NCI-H774 (cell line): ENCODE data around the gene C4BPA.

Source experiments
- DNase-seq: peaks from one replicate; lab custom pipeline; 2025; lab: John Stamatoyannopoulos, UW

C4BPA gene

GRCh38 chr1:207103892-207104373 lies at the start of gene C4BPA:
TSS of gene C4BPA (plus strand) at chr1:207104233. CDS start at chr1:207113026, 8,793 bp downstream.
- no peak for DNase-seq

- DNase-seq, result no peak
These were observed 49.5 kb upstream of the C4BPA start for GRCh38 chr1:207054491-207054890.

- DNase-seq, result no peak
These were observed 48.5 kb upstream of the C4BPA start for GRCh38 chr1:207055386-207056001.

DNA sequence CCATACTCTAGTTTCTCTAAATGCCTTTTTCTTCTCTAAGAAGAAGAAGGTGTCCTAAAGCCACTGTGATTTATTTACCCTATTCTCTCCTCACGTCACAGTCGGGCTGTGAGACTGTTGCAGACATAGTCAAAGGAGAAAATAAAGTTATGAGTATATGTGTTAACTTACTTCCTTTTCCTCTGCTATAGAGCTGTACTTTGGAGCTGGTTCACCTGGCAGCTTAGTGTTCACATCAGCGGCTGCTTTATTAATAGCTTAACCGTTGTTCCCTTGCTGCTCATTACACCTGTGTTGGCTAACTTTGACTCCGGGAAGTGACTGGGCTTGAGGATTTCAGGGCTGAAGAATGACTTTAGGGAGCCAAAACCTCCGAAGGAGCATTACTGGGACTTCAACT lies 47.4 kb upstream of the C4BPA start:
- DNase-seq, result no peak

GRCh38 chr1:207058252-207058651 lies 45.8 kb upstream of the C4BPA start:
- no peak for DNase-seq

- DNase-seq, result no peak
These were observed 44.9 kb upstream of the C4BPA start for GRCh38 chr1:207058878-207059867.

DNA sequence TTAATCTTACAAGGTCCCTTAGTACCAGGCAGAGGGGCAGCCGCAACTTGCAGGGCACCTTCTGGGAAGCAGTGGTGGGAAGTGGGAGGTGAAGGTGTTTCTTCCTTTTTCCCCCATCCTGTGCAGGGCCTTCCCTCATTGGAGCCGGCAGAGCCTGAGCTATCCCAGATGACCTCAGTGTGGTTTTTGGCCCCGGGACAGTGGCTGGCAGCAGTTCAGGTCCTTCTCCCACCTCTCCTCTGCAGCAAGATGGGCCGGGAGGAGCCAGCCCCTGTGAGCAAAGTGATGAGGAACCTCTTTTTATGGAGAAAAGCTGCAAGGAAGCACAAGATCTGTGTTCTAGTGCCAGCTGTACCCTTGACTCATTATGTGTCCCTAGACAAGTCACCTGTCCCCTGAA lies 44.2 kb upstream of the C4BPA start:
- no peak for DNase-seq

GRCh38 chr1:207060596-207060995 lies 43.4 kb upstream of the C4BPA start:
- DNase-seq, result no peak

DNA sequence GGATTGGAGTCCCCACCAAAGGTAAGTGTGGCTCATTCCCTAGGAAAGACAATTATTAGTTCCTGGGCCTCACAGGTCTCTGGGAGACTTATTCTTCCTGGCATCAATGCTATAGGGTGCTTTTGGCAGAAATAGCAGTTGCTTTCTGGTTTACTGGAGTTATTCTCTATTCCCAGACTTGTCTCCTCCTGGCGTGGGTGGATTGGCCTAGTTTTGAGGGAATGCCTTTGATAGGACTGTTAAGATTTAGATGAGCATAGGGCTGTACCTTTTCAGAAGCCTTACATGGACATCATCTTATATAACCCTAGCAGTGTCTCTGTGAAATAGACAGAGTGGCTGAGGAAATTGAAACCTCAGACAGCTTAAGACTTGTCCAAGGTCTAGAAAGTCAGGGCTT lies 42.0 kb upstream of the C4BPA start:
- DNase-seq, result no peak

GRCh38 chr1:207063014-207063413 lies 41.0 kb upstream of the C4BPA start:
- no peak for DNase-seq

GRCh38 chr1:207064561-207064960 lies 39.5 kb upstream of the C4BPA start:
- no peak for DNase-seq

DNA sequence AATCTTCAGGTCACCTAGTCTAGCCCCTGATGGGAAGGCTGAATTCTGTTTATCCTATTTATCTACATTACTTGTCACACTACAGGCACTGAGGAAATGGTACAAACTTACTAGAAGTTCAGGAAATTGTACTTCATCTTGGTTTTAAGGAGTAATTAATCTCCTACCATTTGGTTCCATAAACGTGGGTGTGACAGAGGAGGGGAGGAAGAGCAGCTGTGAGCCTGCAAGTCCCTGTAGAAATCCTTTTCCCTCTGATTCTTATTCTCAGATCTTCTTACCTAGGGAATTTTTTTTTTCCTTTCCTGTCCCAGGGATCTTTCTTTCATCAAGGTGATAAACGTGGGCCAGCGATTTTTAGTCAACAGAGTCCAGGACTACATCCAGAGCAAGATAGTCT lies 36.8 kb upstream of the C4BPA start:
- DNase-seq, result no peak

- DNase-seq, result no peak
These were observed 36.4 kb upstream of the C4BPA start for GRCh38 chr1:207067665-207068064.

DNA sequence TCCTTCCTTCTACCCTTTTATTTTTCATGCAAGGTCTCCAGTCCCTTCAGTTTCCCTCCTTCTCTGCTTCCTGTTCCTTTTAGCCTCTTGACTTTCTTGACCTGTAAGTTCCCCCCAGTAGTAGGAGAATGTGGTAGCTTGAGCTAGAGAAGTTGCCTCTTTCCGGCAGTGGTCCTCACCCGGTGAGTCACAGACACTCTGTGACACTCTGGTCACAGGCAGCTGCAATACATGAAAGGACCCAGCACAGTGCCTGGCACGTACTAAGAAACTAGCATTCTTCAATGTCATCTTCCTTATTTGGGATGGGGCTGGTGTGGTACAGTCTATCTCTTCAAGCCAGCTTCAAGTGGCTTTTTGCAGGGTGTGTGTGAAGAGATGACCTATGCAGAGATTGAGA lies 35.0 kb upstream of the C4BPA start:
- DNase-seq, result no peak

DNA sequence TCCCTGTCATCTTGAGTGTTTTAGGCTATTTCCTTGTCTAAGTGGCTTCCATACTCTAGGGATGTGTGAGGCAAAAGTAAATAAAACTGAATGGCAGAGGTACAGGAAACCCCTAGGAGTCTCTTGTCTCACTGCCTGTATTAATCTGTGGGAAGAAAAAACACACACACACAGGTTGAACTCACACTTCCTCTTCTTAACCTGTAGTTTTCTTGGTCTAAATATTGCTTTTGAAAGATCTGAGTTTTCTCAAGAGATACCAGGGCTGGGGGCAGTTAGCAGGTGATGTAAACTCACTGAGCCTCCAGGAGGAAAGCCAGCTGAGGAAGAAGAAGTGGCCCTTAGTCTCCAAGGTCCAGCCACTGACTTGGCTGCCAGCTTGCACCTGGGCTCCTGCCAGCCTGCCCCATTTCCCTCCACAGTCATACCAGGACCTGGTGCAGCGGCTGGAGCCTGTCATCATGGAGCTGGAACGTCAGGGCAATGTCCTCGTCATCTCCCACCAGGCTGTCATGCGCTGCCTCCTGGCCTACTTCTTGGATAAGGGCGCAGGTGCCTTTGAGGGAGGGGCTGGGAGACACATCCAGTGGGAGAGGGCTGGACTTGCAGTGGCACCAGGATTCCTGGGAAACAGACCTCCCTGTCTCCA lies 34.1 kb upstream of the C4BPA start:
- DNase-seq, result no peak

GRCh38 chr1:207070811-207071210 lies 33.2 kb upstream of the C4BPA start:
- DNase-seq, result no peak

DNA sequence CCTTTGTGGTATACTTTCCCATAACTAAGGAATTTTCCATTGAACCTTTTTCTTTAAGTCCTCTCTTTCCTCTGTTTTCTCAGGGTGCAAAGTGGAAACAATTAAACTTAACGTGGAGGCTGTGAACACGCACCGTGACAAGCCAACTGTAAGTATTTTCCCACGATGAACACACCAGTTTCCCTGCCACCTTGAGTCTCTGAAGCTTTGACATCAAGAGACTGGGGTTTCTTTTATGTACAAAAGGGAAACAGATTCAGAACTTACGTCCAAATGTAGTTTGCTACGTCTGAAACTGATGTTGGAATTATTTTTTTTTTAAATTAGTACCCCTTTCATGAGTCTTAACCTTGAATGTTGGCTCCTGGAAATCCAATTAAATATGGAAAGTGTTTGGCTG lies 32.6 kb upstream of the C4BPA start:
- no peak for DNase-seq

DNA sequence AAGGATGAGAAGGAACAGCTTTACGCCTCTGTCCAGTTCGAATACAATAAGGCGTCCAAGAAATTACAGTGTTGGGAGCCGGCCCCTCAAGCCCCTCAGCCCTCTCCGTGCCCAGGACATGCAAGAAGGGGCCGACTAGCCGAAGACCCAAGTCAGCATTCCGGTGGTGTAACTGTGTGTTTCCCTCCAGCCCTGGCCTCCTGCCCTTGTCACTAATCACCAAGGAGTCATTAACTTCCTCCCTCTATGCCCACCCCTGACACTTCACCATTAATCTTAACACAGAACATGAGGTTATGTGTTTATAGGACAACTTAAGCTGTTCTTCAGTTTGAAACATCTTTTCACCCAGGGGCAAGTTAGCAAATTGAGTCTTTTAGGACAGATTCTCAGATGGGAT lies 31.8 kb upstream of the C4BPA start:
- no peak for DNase-seq

DNA sequence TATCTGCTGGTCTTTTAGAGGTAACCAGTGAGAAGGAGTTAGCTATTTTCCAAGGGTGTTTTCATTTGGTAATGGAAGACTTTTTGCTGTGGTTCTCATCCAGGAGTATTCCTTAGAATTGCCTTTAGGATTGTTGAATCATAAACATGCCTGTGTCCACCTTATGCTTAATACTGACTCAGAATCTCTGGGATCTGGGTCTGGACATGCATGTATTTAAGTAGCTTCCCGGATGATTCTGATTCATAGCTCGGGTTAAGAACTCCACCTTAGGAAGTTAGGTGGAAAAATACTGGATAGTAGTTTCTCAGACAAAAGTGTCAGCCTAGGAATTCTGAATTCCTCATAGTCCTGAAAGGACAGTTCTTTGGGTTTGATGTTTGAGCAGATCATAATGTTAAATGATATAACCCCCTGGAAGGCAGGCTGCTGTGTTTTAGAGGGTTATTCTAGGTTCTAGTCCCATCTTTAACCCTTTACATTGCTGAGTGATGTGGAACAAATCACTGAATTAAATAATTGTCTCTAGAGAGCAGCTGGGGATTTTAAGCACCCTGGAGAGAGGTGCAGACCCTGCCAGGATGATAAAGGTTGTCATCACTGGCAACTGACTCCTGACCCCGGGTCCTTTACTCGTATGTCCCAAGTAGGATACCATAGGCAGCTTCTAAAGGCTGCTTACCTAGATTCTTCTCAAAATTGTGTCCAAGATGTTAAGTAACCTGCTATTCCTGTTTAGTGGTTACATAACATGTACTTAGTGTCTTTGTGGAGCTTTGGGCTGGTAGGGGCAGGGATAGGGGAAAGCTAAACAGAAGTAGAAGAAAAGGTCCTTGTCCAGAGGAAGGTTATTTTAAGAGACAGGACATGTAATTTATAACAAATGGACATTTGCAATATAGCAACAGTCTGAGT lies 29.9 kb upstream of the C4BPA start:
- no peak for DNase-seq

DNA sequence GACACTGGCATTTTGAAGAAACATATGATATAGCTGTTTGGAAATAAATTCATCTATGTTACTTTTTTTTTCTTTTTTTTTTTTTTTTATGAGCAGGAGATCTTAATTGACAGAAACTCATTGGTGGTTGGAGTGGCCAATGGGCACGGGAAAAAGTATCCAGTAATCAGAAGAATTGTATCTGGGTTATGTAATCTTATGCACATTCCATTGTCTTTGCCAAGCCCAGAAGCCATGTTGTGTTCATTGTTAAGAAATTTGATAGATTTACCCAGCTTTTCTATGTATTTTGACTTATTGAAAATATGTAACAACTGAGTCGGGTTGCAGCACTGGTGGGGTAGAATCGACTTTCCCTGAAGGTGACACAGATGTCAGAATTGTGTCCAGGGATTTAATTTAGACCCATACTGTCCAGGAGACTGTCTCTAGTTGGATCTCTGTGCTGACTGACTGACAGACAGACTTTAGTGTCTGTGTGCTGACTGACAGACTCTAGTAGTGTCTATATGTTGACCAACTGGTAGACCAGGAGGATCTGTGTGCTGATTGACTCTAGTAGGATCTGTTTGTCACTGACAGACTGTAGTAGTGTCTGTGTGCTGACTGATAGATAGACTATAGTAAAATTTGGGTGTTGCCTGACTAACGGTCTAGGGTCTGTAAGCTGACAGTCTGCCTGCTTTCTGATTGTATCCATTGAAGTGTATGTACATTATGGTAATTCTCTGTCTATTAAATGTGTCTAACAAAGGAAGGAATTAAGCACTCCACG lies 27.7 kb upstream of the C4BPA start:
- DNase-seq, result no peak

DNA sequence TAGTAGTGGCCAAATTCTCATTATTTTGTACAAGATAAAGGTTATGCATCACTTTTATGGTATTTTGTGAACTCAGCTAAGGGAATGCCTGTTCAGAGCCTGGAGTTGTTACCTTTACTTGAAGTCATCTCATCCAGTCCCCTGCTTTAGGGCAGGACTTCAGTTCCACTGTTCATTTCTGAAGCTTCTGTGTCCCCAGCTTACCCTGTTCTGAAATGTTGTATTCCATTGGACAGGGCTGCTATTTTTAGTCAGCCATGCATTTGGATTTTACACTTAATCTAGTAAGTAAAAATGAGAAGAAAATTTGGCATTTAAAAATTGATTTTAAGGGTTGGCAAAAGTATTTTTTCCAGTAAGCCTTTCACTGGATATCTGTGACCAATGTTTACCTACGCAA lies 27.0 kb upstream of the C4BPA start:
- DNase-seq, result no peak
